MM.1S (cell line): ENCODE results near the gene CBY2.

Source experiments
- CTCF ChIP-seq: fragments of 300-600 bp; sonication (generic); IDR thresholded peaks from 2 replicates; pipeline ENCODE4 v1.5.1; 2016; ENCODE audit warnings: antibody characterized with exemption, low read length, mixed read lengths
- EZH2 ChIP-seq: fragments of 300-600 bp; sonication (generic); optimal IDR thresholded peaks from 2 replicates; pipeline ENCODE3; 2017; ENCODE audit warnings: low read depth, mild to moderate bottlenecking, antibody characterized with exemption, low read length, mixed read lengths
- EZH2phosphoT487 ChIP-seq: fragments of 300-600 bp; sonication (generic); IDR thresholded peaks from 2 replicates; pipeline ENCODE4 v1.6.1; 2018; ENCODE audit warnings: antibody characterized with exemption, low read length

GRCh38 chr13:45705918-45706317 is 3.8 kb downstream of the CBY2 start:
- no peak for TF ChIP-seq CTCF
- TF ChIP-seq EZH2phosphoT487: no peak
- no peak for TF ChIP-seq EZH2
